Measurements from ENCODE around the gene CCDC117.
"Not testable (repeated sequence)": the region's sequence is repeated elsewhere in the genome, so short reads cannot be mapped to it uniquely, and the experiment has no call there.

The CCDC117 gene

GRCh38 chr22:28772633-28773460, at the start of gene CCDC117:
TSS of gene CCDC117 (plus strand) at chr22:28772695. CDS start at chr22:28772850, 155 bp downstream.
- Histone ChIP-seq H3K4me3 (peak within 1 kb of the TSS; percentile 78 to 94 (median 90)), H3K27ac (peak within 1 kb of the TSS; percentile 77 to 100 (median 97))

GRCh38 chr22:28728002-28728401, 44.5 kb upstream of the CCDC117 start:
- no peak overlapping the region for H3K4me3 ChIP-seq
- H3K27ac ChIP-seq = no peak overlapping the region

- Histone ChIP-seq H3K27ac (no peak overlapping the region), H3K4me3 (no peak overlapping the region)
Measured at GRCh38 chr22:28728621-28729313, 43.7 kb upstream of the CCDC117 start.

- H3K27ac ChIP-seq = no peak overlapping the region
- H3K4me3 ChIP-seq = no peak overlapping the region
Measured at GRCh38 chr22:28730179-28730578, 42.3 kb upstream of the CCDC117 start.

- Histone ChIP-seq H3K4me3 (no peak overlapping the region), H3K27ac (no peak overlapping the region)
Measured at GRCh38 chr22:28734393-28734792, 38.1 kb upstream of the CCDC117 start.

GRCh38 chr22:28736301-28737155, 36.0 kb upstream of the CCDC117 start:
- Histone ChIP-seq H3K4me3 (no peak overlapping the region), H3K27ac (no peak overlapping the region)

- no peak overlapping the region for H3K4me3 ChIP-seq
- no peak overlapping the region for H3K27ac ChIP-seq
Measured at GRCh38 chr22:28737701-28738100, 34.8 kb upstream of the CCDC117 start.

- not testable (repeated sequence) for H3K27ac ChIP-seq, H3K4me3 ChIP-seq
Measured at GRCh38 chr22:28738876-28739275, 33.6 kb upstream of the CCDC117 start.

GRCh38 chr22:28741200-28741784, 31.2 kb upstream of the CCDC117 start:
- Histone ChIP-seq H3K27ac (peak overlapping the region in 12 of 21 experiments; percentile 13 to 100 (median 96)), H3K4me3 (peak overlapping the region; percentile 68 to 97 (median 80))

GRCh38 chr22:28741785-28742561, 30.5 kb upstream of the CCDC117 start, which contains the start of the genes CHEK2 and HSCB:
TSS of gene CHEK2 (minus strand) at chr22:28741820. CDS start at chr22:28734721, 7,099 bp downstream.
TSS of gene HSCB (plus strand) at chr22:28742039. CDS start at chr22:28742096, 57 bp downstream.
- Histone ChIP-seq H3K4me3 (peak within 1 kb of the TSS; percentile 68 to 97 (median 80)), H3K27ac (peak within 1 kb of the TSS; percentile 83 to 100 (median 97))

- Histone ChIP-seq H3K27ac (peak overlapping the region in 20 of 21 experiments; percentile 83 to 100 (median 97)), H3K4me3 (peak overlapping the region; percentile 68 to 97 (median 80))
Measured at GRCh38 chr22:28742562-28742962, 29.9 kb upstream of the CCDC117 start.

- H3K27ac ChIP-seq = no peak overlapping the region
- H3K4me3 ChIP-seq = no peak overlapping the region
Measured at GRCh38 chr22:28743852-28744251, 28.6 kb upstream of the CCDC117 start.

- Histone ChIP-seq H3K27ac (no peak overlapping the region), H3K4me3 (no peak overlapping the region)
Measured at GRCh38 chr22:28750471-28750881, 22.0 kb upstream of the CCDC117 start.

GRCh38 chr22:28754512-28754911, 18.0 kb upstream of the CCDC117 start:
- H3K4me3 ChIP-seq, H3K27ac ChIP-seq: not testable (repeated sequence)

GRCh38 chr22:28759861-28760560, 12.5 kb upstream of the CCDC117 start:
- no peak overlapping the region for H3K4me3 ChIP-seq
- peak overlapping the region in 1 of 21 experiments; percentile 23 for H3K27ac ChIP-seq

GRCh38 chr22:28761449-28761755, 11.1 kb upstream of the CCDC117 start:
- H3K4me3 ChIP-seq = no peak overlapping the region
- no peak overlapping the region for H3K27ac ChIP-seq

- not testable (repeated sequence) for H3K27ac ChIP-seq, H3K4me3 ChIP-seq
Measured at GRCh38 chr22:28762000-28762399, 10.5 kb upstream of the CCDC117 start.

GRCh38 chr22:28766628-28767027, 5.9 kb upstream of the CCDC117 start:
- H3K4me3 ChIP-seq = no peak overlapping the region
- no peak overlapping the region for H3K27ac ChIP-seq
